ENCODE measurements around the gene CDC42EP3. TPM values are rescaled to one million over a fixed set of nuclear protein-coding genes. Genes with fewer than 3 reads are reported as not detected.

CDC42EP3 gene
- total and polyA plus RNA-seq, 4 experiments from 2014 or later = 56.1 to 107 (median 60.1) TPM

- intact Hi-C loops (cut with micrococcal nuclease) = loop anchor here (1.0 kb wide), 1 partner anchor 14 kb away; no protein-coding TSS in a partner anchor
These were observed 12.7 kb upstream of the CDC42EP3 start for GRCh38 chr2:37683921-37684780.

DNA sequence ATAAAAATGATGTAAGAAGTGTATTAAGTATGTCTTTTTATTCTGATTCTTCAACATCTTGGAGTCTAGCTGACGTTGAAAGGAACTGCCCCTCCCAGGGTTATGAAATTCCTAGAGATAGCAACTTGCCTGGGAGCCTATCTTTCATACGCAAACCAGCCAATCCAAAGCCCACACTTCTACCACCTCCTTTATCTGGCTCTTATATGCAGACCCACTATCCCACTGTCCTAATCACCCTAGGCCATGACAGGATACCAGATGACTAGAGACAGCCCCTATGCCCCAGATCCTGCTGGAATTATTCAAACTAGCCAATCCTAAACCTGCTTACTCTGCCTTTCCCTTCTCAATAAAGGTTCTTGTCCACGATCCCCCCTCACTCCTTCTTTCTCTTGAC lies 11.8 kb upstream of the CDC42EP3 start:
- peak overlapping the region; percentile 69 to 93 (median 74) for H3K27ac Mint-ChIP-seq
- intact Hi-C loops (cut with micrococcal nuclease) = no loop called here
- no peak for DNase-seq
- Histone ChIP-seq H3K9me3 (ENCODE audit: control insufficient read depth in 1 of 2, low read length in 2 of 2) (no peaks in the 10 kb centered on the region), H3K4me1 (ENCODE audit: insufficient read depth, low read length) (peaks cover 27% of the 10 kb centered on the region), H3K27me3 (ENCODE audit: insufficient read depth, low read length) (no peaks in the 10 kb centered on the region), H3K4me3 (ENCODE audit: low read length in 2 of 2) (no peak overlapping the region), H3K27ac (ENCODE audit: low read depth, low read length) (no peak overlapping the region), H3K36me3 (ENCODE audit: insufficient read depth, low read length) (no peaks in the 10 kb centered on the region)
- peaks cover 0 to 1% (median 0%) of the 10 kb centered on the region in 8 donors for H3K9me3 Mint-ChIP-seq
- ChIA-PET POLR2A (ENCODE audit: partially characterized antibody) (interaction anchor here (1.0 to 3.3 kb wide), 8 partner anchors 12 to 1068 kb away, joined by 3 to 50 read pairs (median 4); partner anchors contain the start of genes CDC42EP3 and SRSF7), CTCF (ENCODE audit: partially characterized antibody) (interaction anchor here (0.5 to 2.4 kb wide), 6 partner anchors 11 to 876 kb away, joined by 3 to 9 read pairs (median 4); partner anchors contain the start of gene CDC42EP3)
- H3K27me3 Mint-ChIP-seq = no peaks in the 10 kb centered on the region
- H3K36me3 Mint-ChIP-seq = peaks cover 0 to 4% of the 10 kb centered on the region in 2 donors
- H3K4me3 Mint-ChIP-seq = peak overlapping the region in 4 of 8 donors; percentile 13 to 84 (median 74)
- peaks cover 18 to 31% (median 24%) of the 10 kb centered on the region in 4 donors for H3K4me1 Mint-ChIP-seq

More at GRCh38 chr2:37683921-37684780, 12.7 kb upstream of the CDC42EP3 start:
- H3K4me1 Mint-ChIP-seq = peaks cover 18 to 31% (median 24%) of the 10 kb centered on the region in 4 donors
- H3K36me3 ChIP-seq (ENCODE audit: insufficient read depth, low read length) = no peaks in the 10 kb centered on the region
- peak overlapping the region; percentile 69 to 87 (median 76) for H3K27ac Mint-ChIP-seq
- H3K27me3 ChIP-seq (ENCODE audit: insufficient read depth, low read length) = no peaks in the 10 kb centered on the region
- H3K27ac ChIP-seq (ENCODE audit: low read depth, low read length) = no peak overlapping the region
- peaks cover 27% of the 10 kb centered on the region for H3K4me1 ChIP-seq (ENCODE audit: insufficient read depth, low read length)
- H3K4me3 ChIP-seq (ENCODE audit: low read length in 2 of 2) = no peak overlapping the region
- ChIA-PET CTCF (ENCODE audit: partially characterized antibody) (interaction anchor here (0.5 to 2.4 kb wide), 8 partner anchors 12 to 875 kb away, joined by 3 to 9 read pairs (median 4); partner anchors contain the start of gene CDC42EP3), POLR2A (ENCODE audit: partially characterized antibody) (interaction anchor here (0.6 to 3.3 kb wide), 9 partner anchors 13 to 1067 kb away, joined by 3 to 50 read pairs (median 4); partner anchors contain the start of genes CDC42EP3 and SRSF7)
- H3K9me3 Mint-ChIP-seq = peaks cover 0 to 1% (median 0%) of the 10 kb centered on the region in 8 donors
- H3K4me3 Mint-ChIP-seq = peak overlapping the region in 7 of 8 donors; percentile 10 to 84 (median 65)
- peaks cover 0 to 4% of the 10 kb centered on the region in 2 donors for H3K36me3 Mint-ChIP-seq
- peak; percentile 43 to 58 (median 54) for DNase-seq
- H3K27me3 Mint-ChIP-seq = no peaks in the 10 kb centered on the region
- H3K9me3 ChIP-seq (ENCODE audit: control insufficient read depth in 1 of 2, low read length in 2 of 2) = no peaks in the 10 kb centered on the region

GRCh38 chr2:37682473-37682872 lies 11.0 kb upstream of the CDC42EP3 start:
- peak overlapping the region in 3 of 8 donors; percentile 7 to 34 (median 33) for H3K4me3 Mint-ChIP-seq
- ChIA-PET CTCF (ENCODE audit: partially characterized antibody) (interaction anchor here (1.8 to 2.4 kb wide), 2 partner anchors 13 to 150 kb away, joined by 6 to 9 read pairs; no protein-coding TSS in a partner anchor), POLR2A (ENCODE audit: partially characterized antibody) (interaction anchor here (2.8 to 3.3 kb wide), 2 partner anchors 12 to 82 kb away, joined by 13 to 50 read pairs; partner anchors contain the start of gene CDC42EP3)
- Histone ChIP-seq H3K9me3 (ENCODE audit: control insufficient read depth in 1 of 2, low read length in 2 of 2) (no peaks in the 10 kb centered on the region), H3K27me3 (ENCODE audit: insufficient read depth, low read length) (no peaks in the 10 kb centered on the region), H3K4me3 (ENCODE audit: low read length in 2 of 2) (no peak overlapping the region), H3K36me3 (ENCODE audit: insufficient read depth, low read length) (no peaks in the 10 kb centered on the region), H3K4me1 (ENCODE audit: insufficient read depth, low read length) (peaks cover 27% of the 10 kb centered on the region), H3K27ac (ENCODE audit: low read depth, low read length) (no peak overlapping the region)
- H3K9me3 Mint-ChIP-seq = peaks cover 0 to 1% (median 0%) of the 10 kb centered on the region in 8 donors
- H3K36me3 Mint-ChIP-seq = peaks cover 0 to 4% of the 10 kb centered on the region in 2 donors
- no peak for DNase-seq
- no peaks in the 10 kb centered on the region for H3K27me3 Mint-ChIP-seq
- intact Hi-C loops (cut with micrococcal nuclease) = no loop called here
- peaks cover 18 to 31% (median 24%) of the 10 kb centered on the region in 4 donors for H3K4me1 Mint-ChIP-seq
- H3K27ac Mint-ChIP-seq = peak overlapping the region in 5 of 7 donors; percentile 1 to 93 (median 18)

GRCh38 chr2:37681587-37681986 lies 10.1 kb upstream of the CDC42EP3 start:
- ChIA-PET POLR2A (ENCODE audit: partially characterized antibody) (interaction anchor here (1.2 kb wide), 1 partner anchor 9 kb away, joined by 4 read pairs; no protein-coding TSS in a partner anchor), CTCF (ENCODE audit: partially characterized antibody) (no interaction called here)
- Histone ChIP-seq H3K27ac (ENCODE audit: low read depth, low read length) (no peak overlapping the region), H3K36me3 (ENCODE audit: insufficient read depth, low read length) (no peaks in the 10 kb centered on the region), H3K4me1 (ENCODE audit: insufficient read depth, low read length) (peaks cover 27% of the 10 kb centered on the region), H3K9me3 (ENCODE audit: control insufficient read depth in 1 of 2, low read length in 2 of 2) (no peaks in the 10 kb centered on the region), H3K4me3 (ENCODE audit: low read length in 2 of 2) (no peak overlapping the region), H3K27me3 (ENCODE audit: insufficient read depth, low read length) (no peaks in the 10 kb centered on the region)
- H3K9me3 Mint-ChIP-seq = peaks cover 0 to 1% (median 0%) of the 10 kb centered on the region in 8 donors
- H3K27ac Mint-ChIP-seq = no peak overlapping the region
- H3K27me3 Mint-ChIP-seq = no peaks in the 10 kb centered on the region
- H3K4me1 Mint-ChIP-seq = peaks cover 18 to 31% (median 24%) of the 10 kb centered on the region in 4 donors
- peaks cover 0 to 4% of the 10 kb centered on the region in 2 donors for H3K36me3 Mint-ChIP-seq
- intact Hi-C loops (cut with micrococcal nuclease) = no loop called here
- no peak for DNase-seq
- H3K4me3 Mint-ChIP-seq = no peak overlapping the region

DNA sequence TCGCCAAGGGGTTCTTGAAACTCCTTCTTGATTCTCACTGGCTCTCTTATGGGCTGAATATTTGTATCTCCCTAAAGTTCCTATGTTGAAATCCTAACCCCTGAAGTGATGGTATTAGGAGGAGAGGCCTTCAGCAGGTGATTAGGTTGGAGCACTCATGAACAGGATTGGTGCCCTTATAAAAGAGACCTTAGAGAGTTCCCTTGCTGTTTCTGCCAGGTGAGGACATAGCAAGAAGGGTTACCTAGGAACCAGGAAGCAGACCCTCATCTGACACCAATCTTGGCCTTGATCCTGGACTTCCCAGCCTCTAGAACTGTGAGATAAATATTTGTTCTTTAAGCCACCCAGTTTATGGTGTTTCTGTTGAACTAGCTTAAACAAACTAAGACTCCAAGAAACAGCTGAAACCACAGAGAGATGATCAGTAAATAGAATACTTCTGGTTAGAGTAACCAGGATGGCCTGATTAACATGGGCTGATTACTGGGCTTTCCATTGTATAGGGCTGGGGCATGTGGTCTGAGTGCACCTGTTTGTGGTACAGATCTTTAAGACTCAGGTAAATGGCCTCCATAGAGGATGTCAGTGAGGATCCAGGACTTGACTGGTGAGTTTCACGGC lies 7.7 kb upstream of the CDC42EP3 start:
- POLR2A ChIA-PET (ENCODE audit: partially characterized antibody) = no interaction called here
- H3K9me3 Mint-ChIP-seq = peaks cover 0 to 1% (median 0%) of the 10 kb centered on the region in 8 donors
- H3K36me3 Mint-ChIP-seq = peaks cover 0 to 4% of the 10 kb centered on the region in 2 donors
- no peak overlapping the region for H3K4me3 ChIP-seq (ENCODE audit: low read length in 2 of 2)
- H3K27ac Mint-ChIP-seq = peak overlapping the region in 2 of 7 donors; percentile 28 to 37
- H3K27me3 ChIP-seq (ENCODE audit: insufficient read depth, low read length) = no peaks in the 10 kb centered on the region
- H3K9me3 ChIP-seq (ENCODE audit: control insufficient read depth in 1 of 2, low read length in 2 of 2) = no peaks in the 10 kb centered on the region
- CTCF ChIA-PET (ENCODE audit: partially characterized antibody) = no interaction called here
- H3K27me3 Mint-ChIP-seq = no peaks in the 10 kb centered on the region
- H3K27ac ChIP-seq (ENCODE audit: low read depth, low read length) = no peak overlapping the region
- H3K4me1 ChIP-seq (ENCODE audit: insufficient read depth, low read length) = peaks cover 18% of the 10 kb centered on the region
- no peak for DNase-seq
- H3K36me3 ChIP-seq (ENCODE audit: insufficient read depth, low read length) = no peaks in the 10 kb centered on the region
- H3K4me1 Mint-ChIP-seq = peaks cover 18 to 41% (median 23%) of the 10 kb centered on the region in 4 donors
- intact Hi-C loops (cut with micrococcal nuclease) = no loop called here
- H3K4me3 Mint-ChIP-seq = no peak overlapping the region

DNA sequence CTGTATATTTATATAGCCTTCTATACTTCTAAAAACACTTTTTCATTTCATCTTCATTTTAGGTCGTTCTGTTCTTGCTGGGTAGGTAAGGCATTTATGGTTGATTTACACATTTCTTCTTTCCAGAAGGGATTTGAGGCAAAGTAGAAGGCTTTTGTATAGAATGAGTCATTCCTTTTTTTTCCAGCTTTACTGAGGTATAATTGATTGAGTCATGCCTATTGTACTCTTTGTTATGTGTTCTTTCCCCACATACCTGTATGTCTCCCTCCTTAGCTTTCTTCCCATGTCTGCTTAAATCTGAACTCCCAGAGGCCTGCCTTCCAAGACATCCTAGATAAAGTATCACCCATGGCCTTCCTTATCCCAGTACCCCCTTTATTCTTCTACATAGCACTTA lies 4.8 kb upstream of the CDC42EP3 start:
- no peaks in the 10 kb centered on the region for H3K36me3 ChIP-seq (ENCODE audit: insufficient read depth, low read length)
- no peak overlapping the region for H3K4me3 ChIP-seq (ENCODE audit: low read length in 2 of 2)
- H3K27ac ChIP-seq (ENCODE audit: low read depth, low read length) = no peak overlapping the region
- no peaks in the 10 kb centered on the region for H3K9me3 ChIP-seq (ENCODE audit: control insufficient read depth in 1 of 2, low read length in 2 of 2)
- no peaks in the 10 kb centered on the region for H3K27me3 Mint-ChIP-seq
- ChIA-PET POLR2A (ENCODE audit: partially characterized antibody) (interaction anchor here (1.1 kb wide), 1 partner anchor 10 kb away, joined by 4 read pairs; no protein-coding TSS in a partner anchor), CTCF (ENCODE audit: partially characterized antibody) (interaction anchor here (1.1 to 1.3 kb wide), 2 partner anchors 32 to 262 kb away, joined by 3 to 5 read pairs; no protein-coding TSS in a partner anchor)
- no peak for DNase-seq
- peaks cover 7 to 23% (median 13%) of the 10 kb centered on the region in 4 donors for H3K4me1 Mint-ChIP-seq
- H3K27ac Mint-ChIP-seq = peak overlapping the region in 1 of 7 donors; percentile 32
- peaks cover 5% of the 10 kb centered on the region for H3K4me1 ChIP-seq (ENCODE audit: insufficient read depth, low read length)
- intact Hi-C loops (cut with micrococcal nuclease) = no loop called here
- H3K4me3 Mint-ChIP-seq = no peak overlapping the region
- no peaks in the 10 kb centered on the region for H3K27me3 ChIP-seq (ENCODE audit: insufficient read depth, low read length)
- H3K9me3 Mint-ChIP-seq = peaks cover 0 to 1% (median 0%) of the 10 kb centered on the region in 8 donors
- H3K36me3 Mint-ChIP-seq = peaks cover 0 to 9% of the 10 kb centered on the region in 2 donors

Measured in CD4-positive, alpha-beta memory T cell (primary cell).